Right lobe of liver (tissue), 4 donors: ENCODE results near the gene NR2F1-AS1.

Experiments used
- CTCF ChIP-seq, 4 donors: fragments of 200-600 bp in 3 of 4; fragments of 450-650 bp in 1 of 4; IDR thresholded peaks; one replicate each; pipeline versions ENCODE4 v1.5.1 to v1.8.0; 2016 to 2022; ENCODE audit warnings: antibody characterized with exemption in 4 of 4, mild to moderate bottlenecking in 2 of 4
- POLR2A ChIP-seq: fragments of 450-650 bp; IDR thresholded peaks from one replicate; pipeline ENCODE4 v1.6.1; 2017; ENCODE audit warnings: antibody characterized with exemption, mild to moderate bottlenecking
- donor health status: DM: no; HTN: no; CAD: no.
- donor health status: DM: no; HTN: no; CAD: no.
- donor health status: DM: no; HTN: yes; CAD: no.

- no peak for TF ChIP-seq CTCF (IDR thresholded peaks at IDR 0.05)
- TF ChIP-seq POLR2A: no peak
Observed at GRCh38 chr5:93545872-93546271, 35.1 kb downstream of the NR2F1-AS1 start.
